HG03060 (cell line): Measurements from ENCODE around the gene MAST4.
"Not testable (repeated sequence)": the region's sequence is repeated elsewhere in the genome, so short reads cannot be mapped to it uniquely, and the experiment has no call there.

Experiments
- ATAC-seq: cut with Tn5 transposase; IDR thresholded peaks from one replicate; pipeline ENCODE4 v1.9.1; 2021; ENCODE audit warnings: low read depth, moderate number of reproducible peaks; ENCODE audit not compliant: unreplicated experiment

The MAST4 gene

DNA sequence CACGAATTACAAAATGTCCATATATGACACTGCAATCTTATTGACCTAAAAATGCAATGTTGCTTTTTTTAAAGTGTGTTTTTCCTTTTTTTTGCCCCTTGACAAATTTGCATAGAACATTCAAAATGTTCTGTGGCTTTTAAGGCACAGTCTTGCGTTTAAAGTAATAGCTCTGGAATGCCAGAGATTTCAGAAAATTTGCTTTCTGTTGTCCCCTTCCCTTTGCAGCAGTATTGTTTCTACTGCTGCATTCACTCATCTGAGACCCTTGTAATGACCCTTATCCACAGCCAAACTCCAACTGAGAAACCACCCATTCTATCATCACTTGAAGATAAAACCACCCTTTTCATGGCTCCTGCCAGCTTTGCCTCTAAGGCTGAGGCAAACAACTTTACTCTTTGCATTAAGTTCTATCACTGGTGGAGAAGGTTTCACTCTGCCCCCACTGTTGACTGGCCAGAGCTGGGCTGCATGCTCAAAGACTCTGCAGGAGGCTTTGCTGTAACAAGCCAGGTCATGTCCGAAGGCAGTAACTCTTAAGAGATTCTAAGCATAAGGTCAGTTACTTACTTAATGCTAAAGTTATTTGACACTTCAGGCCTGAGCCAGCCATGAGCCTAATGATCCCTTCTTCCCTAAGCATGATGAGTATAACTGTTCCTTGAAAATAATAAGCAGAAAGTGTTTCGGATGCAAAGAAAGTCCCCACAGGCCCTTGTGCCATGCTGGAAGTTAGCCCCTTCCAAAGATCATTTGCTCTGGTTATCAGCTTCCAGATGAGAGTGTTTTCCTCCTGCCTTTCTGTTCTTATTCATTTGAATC, 498.5 kb downstream of the MAST4 start:
- ATAC-seq = no peak

- ATAC-seq = no peak
Measured at GRCh38 chr5:67095346-67096171, 499.4 kb downstream of the MAST4 start.

- no peak for ATAC-seq
Measured at GRCh38 chr5:67098656-67099055, 502.5 kb downstream of the MAST4 start.

- ATAC-seq = no peak
Measured at GRCh38 chr5:67100301-67100700, 504.1 kb downstream of the MAST4 start.

GRCh38 chr5:67102708-67103107, 506.5 kb downstream of the MAST4 start:
- ATAC-seq = no peak

DNA sequence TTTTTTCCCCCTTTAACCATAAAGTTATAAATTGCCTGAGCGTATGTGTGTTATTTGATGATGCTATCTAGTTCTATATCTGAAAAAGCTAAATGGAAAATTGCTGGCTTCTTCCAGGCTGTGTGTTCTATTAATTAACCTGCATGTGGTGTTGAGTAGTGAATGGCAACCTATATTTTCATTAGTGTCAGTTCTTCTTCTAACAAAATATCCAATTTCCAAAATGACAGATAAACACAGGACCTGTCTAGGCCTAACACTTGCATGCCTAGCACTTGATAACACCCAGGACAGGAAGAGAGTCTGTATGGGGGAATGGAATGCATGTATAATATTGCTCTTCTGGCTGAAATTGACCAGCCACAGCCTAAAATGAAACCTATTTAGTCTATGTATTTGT, 508.7 kb downstream of the MAST4 start:
- ATAC-seq = no peak

GRCh38 chr5:67105270-67105669, 509.1 kb downstream of the MAST4 start:
- ATAC-seq = no peak

DNA sequence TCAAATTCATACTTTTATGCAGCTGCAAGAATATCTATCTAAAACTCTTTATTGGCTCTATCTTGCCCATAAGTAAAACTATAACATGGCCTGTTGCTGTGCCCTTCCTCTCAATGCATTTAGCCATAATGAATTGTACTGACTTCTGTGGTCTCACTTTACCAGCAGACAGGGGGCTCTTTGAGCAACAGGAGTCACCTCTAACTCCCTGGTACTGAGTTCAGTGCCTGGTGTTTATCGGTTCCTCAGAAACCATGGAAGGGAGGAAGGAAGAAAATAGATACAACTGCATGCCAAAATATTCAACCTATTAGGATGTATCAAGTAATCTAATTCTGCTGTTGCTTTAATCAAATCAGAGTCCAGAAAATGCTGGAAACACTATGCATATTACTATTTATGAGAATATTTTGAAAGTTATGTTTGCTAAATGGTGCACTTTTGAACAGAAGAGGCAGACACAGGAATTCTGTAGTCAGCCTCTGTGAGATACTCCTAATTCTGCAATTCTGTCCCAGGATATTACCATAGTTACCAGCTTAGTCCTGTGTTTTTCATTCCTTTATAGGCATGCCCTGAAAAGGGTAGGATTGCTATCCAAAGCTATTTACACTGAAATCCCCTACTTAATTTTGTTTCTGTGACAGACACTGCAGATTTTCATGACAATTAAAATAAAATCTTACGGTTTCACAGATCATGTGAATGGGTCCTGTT, 510.6 kb downstream of the MAST4 start:
- ATAC-seq = no peak

DNA sequence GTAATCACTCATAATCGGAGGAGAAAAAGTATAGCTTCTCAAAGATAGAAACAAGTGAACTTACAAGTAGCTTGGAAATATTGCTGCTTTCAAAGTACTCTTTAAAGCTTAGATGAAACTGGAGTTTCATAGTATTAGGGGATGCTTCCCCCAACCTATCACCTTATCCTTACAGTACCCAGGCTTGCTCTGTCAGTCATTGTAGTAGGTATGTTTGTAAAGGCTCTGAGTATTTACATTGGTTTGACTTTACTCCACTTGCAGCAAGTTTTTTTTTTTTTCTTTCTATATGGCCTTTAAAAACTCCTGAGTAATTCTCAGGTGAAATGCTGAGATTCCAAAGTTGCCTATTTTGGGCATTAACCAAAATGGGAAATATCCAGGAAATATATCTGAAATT, 515.6 kb downstream of the MAST4 start:
- ATAC-seq = no peak

- no peak for ATAC-seq
Measured at GRCh38 chr5:67115246-67115645, 519.1 kb downstream of the MAST4 start.

GRCh38 chr5:67115817-67116216, 519.6 kb downstream of the MAST4 start:
- ATAC-seq = no peak

- ATAC-seq = no peak
Measured at GRCh38 chr5:67118050-67118620, 521.9 kb downstream of the MAST4 start.

DNA sequence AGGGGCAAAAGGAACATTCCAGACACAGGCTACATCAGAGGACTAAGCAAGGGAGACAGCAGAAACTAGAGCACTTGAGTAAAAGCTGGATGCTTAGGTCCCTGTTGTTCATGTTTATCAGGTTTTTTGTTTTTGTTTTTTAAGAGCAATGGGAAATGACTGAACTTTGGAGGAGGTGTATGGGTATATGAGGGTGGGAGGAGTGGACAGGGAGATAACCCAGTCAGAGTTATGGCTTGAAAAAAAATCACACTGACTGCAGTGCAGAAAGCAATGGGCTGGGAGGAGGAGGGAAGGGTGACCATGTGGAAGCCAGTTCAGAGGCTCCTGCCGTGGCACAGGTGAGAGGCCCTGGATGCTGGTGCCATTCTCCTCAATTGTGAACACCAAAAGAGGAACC, 522.8 kb downstream of the MAST4 start:
- ATAC-seq = no peak

GRCh38 chr5:67120032-67120431, 523.8 kb downstream of the MAST4 start:
- ATAC-seq = no peak

DNA sequence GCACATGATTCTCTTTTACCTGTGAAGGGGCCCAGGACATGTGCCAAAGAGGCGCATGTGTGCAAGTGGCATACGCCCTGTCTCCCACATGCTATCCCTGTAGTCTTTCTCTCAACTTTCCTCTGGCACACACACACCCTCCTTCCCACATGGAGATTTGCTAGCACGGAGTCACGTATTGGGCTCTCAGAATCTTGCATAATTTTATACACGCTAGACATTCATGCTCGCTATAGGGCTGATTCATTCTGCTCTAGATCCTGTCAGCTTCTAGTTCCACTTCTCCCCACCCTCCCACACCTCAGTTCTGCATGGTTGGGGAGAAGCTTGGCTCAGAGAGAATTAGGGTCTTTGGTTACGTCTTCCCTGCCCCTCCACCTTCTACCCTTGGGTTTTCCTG, 527.6 kb downstream of the MAST4 start:
- ATAC-seq = no peak

DNA sequence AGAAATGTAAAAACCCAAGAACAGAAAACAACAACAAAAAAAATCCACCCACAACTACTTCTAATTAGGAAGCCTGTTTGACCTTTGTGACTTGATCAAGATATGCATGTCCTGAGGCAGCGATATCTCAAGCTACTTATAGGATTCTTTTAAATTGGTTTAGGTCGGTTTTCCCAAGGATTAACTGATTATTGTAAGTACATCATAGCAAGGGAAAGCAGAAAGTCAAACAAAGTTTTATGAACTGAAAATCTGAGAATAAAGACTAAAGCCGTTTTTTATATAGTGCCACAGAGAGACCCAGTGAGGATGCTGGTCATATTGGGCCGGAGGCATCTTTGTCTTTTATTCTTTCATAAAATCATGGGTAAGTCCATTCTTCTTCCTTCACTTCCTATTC, 528.4 kb downstream of the MAST4 start:
- no peak for ATAC-seq

DNA sequence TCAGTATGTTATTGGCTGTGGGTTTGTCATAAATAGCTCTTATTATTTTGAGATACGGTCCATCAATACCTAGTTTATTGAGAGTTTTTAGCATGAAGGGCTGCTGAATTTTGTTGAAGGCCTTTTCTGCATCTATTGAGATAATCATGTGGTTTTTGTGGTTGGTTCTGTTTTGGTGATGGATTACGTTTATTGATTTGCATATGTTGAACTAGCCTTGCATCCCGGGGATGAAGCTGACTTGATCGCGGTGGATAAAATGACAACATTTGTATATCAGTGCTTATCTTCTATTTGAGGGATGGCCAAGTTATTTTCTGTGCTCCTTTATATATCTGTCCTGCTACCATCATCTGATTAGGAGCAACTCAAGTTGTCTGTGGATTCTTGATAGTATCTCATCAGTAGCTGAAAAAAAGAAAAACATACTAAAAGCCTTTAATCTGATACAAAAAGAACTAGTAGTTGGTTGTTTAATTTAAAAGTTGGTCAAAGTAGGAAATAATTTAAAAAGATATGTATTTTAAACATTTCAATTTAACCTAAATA, 531.2 kb downstream of the MAST4 start:
- not testable (repeated sequence) for ATAC-seq

DNA sequence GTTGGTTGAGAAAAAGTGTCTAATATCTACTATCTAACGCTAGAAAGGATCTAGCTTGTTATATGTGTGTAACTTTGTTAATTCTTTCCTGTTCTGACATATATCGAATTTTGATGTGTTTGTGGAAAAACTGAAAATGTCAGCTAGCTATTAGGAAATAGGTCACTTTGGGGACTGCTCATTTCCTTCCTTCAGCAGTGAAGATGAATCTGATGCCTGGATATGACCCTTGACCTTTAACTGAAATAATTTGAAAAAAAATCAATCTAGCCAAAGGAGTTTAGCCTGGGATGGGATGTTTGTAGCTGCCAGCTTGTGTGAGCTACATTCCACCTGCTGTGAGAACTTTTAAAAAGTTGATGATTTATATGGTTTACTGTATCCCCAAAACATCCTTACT, 533.6 kb downstream of the MAST4 start:
- ATAC-seq = no peak

DNA sequence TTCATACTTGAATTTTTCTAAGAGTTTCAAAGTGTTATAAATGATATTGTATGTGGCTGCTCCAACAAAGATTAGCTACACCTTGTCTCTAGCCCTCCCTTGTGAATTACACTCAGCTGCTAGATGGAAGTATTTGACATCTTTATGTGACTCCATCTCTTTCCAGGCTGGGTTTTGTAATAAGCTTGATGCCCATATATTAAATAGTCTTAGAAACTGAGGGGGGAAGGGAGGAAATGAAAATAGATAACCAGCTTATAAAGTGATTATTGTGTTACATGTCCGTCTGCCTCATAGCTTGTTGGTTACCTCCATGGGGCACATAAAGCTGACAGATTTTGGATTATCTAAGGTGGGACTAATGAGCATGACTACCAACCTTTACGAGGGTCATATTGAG, 537.0 kb downstream of the MAST4 start:
- no peak for ATAC-seq

DNA sequence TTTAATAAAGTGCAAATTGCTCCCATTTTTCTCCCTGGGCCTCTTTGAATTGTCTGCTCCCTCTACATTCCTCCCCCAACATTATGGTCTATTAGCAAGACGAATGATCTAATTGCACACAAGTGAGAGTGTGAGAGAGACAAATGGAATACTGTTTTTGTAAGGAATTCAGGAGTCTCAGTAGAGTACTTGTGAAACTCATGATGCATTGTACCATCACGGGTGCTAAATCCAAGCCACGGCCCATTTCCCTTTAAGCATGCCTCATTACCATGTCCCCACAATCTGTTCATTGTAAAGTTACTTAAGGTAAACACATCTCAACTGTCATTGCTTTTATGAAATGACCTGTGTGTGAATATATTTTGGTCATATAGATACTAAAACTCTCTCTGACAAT, 537.6 kb downstream of the MAST4 start:
- no peak for ATAC-seq
